Forelimb muscle (tissue), 1 donor: ENCODE data around the gene PLEKHB2. TPM values are rescaled to one million over a fixed set of nuclear protein-coding genes. Genes with fewer than 3 reads are reported as not detected.
"Not testable (repeated sequence)": the region's sequence is repeated elsewhere in the genome, so short reads cannot be mapped to it uniquely, and the experiment has no call there.

ENCODE experiments used
- DNase-seq: peaks from one replicate; pipeline ENCODE4 v3.0.0-alpha.2; 2013; ENCODE audit warnings: low read depth
- polyA plus RNA-seq: library from polyadenylated mRNA; unstranded; fragments of 120-200 nt; gene quantifications from one replicate; pipeline ENCODE4 v1.2.1, GENCODE V29; 2013; ENCODE audit not compliant: insufficient read length

PLEKHB2 gene
- polyA plus RNA-seq, 1 donor: 23.1 TPM

DNA sequence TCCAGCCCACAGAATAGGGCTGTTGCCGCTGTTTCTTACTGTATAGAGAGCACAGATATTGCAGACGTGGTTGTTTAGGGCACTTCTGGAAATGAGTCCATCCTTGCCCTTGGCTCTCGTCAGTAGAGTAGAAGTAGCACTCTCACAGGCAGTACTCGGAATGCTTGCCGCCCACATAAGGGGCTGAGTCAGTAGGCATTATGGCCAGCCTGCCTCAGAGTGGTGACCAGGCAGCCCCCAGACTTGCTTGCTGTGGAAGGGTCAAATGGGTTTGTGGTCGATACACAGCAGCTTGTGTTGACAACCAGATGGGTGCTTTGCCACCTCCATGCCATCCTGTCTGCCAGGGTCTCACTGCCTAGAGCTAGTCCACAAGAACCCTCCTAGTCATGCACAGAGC lies 38.7 kb downstream of the PLEKHB2 start:
- no peak for DNase-seq

DNA sequence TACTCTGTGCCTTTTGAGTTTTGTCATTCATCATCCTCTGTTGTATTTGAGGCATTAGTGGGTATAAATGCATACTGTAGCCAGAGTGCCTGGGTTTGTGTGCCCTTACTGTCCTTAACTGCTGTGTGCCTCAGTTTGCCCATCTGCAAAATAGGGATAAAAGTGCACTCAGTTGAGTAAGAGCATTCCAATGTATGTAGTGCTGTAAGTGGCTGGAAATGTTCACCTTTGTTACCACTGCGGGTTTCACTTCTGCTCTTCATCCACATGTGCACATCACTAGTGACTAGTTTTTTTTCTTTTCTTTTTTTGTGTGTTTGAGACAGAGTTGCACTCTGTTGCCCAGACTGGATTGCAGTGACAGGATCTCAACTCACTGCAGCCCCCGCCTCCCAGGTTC lies 39.9 kb downstream of the PLEKHB2 start:
- no peak for DNase-seq

DNA sequence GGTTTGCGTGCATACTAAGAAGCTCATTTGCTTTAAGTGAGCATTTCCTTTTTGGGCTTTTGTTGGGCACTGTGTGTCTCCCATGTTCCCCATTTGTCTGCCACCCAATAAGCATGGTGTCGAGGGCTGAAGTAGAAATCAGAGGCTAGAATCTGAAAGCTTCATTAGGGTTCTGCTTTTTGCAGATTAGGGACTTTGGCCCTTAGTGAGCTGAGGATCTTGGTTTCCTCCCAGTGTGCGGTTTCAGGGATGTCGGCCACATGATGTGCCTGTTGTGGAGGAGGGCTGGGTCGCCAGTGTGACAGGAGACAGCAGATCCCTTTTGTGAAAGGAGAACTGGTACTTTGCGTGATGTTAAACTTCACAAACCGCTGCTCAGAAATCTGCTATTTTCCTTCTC lies 41.1 kb downstream of the PLEKHB2 start:
- DNase-seq: no peak

DNA sequence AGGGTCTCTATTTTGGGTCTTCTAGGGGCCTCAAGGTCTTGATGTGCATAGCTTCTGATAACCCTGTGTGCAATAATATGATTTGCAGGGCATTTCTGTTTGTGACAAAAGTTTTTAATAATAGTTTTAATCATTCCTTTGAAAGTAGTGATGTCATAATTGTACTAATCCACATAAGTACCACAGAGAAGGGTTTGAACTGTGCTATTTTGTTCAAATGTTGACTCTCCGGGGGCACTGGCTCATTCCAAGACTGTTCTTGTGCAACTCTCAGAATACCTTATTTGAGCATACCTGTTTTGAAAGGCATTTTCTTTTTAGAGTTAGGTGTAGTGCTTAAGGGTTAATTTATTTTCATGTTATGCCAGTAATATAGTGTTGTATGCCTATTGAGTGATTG lies 41.6 kb downstream of the PLEKHB2 start:
- DNase-seq: no peak

DNA sequence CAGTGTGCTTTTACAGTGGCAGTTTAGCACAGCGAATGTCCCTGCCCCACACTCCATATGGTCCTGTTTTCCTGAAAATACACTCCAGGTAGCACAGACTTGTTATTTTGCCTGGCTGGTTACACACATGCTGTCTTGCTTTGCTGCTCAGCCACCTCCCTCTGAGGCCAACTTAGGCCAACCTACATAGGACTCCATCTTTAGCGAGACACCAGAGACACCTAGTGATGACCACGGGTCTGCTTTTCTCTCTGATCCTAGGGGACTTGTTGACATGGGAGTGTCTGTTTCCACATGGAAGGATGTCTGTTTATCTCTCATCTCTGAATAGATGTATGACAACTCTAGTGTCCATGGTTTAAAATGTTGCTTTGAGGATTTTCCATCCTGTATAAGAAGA lies 43.3 kb downstream of the PLEKHB2 start:
- DNase-seq: no peak

DNA sequence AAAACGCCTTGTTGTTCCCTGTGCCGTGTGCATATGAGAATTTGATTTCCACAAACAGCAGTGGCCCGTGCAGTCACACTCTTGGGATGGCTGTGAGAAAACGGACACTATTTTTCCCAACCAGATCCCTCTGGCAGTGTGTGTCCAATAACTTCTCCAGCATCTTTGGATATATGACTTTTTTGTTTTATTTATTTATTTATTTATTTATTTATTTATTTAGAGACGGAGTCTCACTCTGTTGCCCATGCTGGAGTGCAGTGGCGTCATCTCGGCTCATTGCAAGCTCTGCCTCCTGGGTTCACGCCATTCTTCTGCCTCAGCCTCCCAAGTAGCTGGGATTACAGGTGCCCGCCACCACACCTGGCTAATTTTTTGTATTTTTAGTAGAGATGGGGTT lies 45.0 kb downstream of the PLEKHB2 start:
- DNase-seq: not testable (repeated sequence)

DNA sequence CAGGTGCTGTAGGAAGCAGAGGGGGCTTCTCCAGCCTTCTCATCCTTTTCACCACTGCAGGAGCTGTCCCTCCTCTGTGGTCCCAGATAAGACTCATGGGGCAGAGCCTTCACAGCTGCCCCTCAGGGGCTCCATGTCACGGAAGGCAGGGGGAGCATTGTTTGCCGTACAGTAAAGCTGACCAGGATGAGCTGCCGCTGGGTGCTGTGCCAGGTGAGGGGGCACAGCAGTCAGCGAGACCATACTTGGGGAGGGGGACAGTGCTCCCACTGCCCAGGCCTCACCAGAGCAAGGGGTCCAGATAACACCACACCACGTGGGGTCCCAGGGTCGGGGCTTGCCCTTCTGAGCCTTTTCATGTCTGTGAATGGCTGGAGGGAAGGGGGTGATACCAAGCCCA lies 46.3 kb downstream of the PLEKHB2 start:
- DNase-seq: no peak

DNA sequence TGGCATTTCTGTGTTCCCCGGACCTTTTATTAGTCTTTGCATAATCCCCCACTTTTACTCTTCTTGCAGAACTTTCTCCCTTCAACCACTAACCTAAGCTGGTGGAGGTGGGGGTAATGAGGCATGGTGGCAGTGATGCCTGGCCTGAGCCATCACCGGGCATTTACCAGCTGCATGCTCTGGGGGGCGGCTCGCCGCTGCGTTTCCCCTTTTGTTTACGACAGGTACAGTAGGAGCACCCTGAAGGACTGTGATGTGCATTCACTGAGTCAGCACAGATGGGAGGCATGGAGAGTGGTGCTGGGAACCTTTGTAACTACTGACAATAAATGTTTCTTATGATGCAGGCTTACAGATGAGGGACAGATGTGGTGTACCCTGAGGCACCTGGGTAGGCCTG lies 46.9 kb downstream of the PLEKHB2 start:
- no peak for DNase-seq

DNA sequence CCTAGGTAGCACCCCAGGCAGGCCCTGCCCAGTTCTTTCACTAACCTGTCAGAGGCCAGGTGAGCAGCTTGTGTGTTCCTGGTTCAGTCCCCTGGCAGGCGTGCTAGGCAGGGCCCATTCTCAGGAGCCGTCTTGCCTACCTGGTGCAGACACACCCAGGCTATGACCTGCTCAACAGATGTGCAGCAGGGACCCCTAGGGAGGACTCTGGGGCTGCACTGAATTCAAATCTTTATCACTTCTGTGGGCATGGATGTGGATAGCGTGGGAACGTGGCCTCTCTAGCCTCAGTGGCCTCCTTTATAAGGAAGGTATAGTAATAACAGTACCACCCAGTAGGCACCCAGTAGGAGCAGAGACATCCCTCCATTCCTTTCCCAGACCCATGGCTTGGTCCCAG lies 48.4 kb downstream of the PLEKHB2 start:
- DNase-seq: no peak

DNA sequence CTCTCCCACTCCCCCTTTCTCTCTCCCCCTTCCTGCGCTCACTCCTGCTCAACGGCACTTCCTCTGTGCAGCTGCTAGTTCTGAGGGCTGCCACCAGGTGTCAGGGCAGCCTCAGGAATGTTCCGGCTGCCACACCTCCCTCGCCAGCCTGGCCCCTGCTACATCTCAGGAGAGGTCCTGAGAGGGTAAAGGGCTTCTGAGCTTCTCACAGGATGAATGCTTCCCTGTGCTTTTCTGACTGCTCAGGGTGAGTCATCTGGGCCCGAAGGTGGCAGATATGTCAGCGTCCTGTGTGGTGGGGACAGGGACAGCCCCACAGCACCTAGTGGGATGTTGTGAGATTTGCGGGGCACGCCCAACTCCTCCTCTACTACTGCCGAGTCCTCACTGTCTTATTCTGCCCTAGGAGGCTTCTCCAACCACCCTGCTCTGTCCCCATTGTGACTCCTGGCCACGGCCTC lies 49.0 kb downstream of the PLEKHB2 start:
- DNase-seq: no peak

DNA sequence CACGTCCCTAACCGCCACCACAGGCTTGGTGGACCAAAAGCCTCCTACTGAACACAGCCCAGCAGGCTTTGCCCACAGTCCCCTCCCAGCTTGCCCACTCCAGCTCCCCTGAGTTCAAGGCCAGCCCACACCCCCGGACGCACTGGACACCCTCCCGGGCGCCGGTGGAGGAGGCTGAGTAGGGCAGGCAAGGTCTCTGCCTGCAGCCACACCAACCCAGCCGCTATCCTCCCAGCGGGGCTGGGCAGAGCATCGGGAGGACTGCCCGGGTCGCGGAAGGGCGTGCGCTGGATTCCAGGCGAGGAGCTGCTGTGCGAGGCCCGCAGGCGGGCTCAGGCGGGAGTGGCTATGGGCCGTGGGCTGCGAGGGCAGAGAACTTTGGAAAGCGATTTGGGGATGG lies 49.5 kb downstream of the PLEKHB2 start:
- DNase-seq: no peak

DNA sequence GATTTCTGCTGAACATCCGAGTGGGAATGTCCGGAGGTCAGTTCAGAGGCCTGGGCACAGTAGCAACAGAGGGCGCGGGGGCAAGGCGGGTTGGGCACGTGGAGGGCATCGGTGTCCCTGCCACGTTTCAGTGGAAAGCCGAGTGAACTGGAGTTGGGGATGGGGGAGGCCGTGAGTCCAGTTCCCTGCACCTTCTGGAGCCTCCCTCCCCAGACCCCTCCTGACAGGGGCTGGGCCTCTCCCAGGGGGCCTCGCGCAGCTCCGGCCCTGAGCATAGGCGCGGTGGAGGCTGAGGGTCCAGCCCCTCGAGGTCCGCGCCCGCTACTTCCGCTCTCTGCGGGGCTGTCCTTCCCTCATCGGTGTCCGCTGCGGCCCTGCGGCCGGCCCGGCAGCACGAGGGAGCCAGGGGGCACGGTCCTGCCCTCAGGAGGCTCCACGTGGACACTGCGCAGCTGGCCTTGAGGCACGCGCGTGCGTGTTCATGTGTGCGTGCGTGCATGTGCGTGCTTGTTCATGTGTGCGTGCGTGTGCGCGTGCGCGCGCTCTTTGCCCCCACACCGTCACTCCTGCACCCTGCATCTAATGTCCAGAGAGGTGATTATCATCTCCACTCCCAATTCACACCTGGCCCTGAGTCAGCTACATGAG lies 50.2 kb downstream of the PLEKHB2 start:
- DNase-seq: no peak

DNA sequence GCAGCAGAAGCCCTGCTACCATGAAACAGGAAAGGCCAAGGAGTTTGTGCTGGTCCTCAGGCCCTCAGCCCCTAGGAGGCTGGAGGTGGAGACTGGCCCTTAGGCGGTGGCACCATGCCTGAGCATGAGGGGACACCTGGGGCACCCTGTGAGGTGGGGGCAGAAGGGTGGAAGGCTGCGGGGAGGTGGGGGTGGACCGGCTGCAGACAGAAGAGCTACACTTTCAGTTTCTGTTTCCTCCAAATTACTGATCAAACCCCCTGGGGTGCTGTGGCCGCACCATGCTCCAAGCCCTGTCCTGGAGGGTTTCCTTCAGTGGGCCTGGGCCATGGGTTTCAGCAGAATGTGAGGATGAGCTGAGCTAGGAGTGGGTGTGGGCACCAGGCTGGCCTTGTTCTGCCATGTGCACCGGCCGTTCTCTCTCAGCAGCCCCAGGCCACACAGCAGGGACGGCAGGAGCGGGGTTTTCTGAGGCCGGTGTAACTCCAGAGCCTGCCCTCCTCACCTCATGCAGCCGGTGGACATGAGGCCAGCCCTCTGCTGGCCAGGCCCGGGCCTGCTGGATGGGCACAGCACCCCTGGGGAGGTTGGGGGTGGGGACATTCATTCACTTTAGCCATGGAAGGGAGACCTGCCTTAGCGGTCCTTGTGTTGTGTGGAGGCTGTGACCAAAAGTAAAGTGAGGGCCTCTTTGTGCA lies 51.5 kb downstream of the PLEKHB2 start:
- DNase-seq: no peak

DNA sequence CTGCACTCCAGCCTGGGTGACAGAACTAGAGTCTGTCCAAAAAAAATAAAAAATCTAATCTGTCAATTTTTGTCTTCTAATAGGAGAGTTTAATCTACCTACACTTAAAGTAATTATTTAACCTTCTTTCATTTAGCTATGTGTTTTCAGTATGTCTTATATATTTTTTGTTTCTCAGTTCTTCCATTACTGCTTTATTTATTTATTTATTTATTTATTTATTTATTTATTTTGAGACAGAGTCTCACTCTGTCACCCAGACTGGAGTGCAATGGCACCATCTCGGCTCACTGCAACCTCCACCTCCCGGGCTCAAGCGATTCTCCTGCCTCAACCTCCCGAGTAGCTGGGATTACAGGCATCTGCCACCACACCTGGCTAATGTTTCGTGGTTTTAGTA lies 60.4 kb downstream of the PLEKHB2 start:
- not testable (repeated sequence) for DNase-seq

DNA sequence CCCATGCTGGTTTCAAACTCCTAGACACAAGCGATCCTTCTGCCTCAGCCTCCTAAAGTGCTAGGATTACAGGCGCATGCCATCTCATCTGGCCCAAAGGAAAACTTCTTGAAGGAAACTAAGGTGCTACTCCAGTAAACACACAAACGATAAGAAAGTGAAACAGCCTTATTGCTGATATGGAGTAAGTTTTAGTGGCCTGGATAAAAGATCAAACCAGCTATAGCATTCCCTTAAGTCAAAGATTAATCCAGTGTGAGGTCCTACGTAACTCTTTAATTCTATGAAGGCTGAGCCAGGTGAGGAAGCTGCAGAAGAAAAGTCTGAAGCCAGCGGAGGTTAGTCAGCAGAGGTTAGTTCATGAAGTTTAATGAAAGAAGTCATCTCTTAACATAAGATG lies 63.4 kb downstream of the PLEKHB2 start:
- no peak for DNase-seq

DNA sequence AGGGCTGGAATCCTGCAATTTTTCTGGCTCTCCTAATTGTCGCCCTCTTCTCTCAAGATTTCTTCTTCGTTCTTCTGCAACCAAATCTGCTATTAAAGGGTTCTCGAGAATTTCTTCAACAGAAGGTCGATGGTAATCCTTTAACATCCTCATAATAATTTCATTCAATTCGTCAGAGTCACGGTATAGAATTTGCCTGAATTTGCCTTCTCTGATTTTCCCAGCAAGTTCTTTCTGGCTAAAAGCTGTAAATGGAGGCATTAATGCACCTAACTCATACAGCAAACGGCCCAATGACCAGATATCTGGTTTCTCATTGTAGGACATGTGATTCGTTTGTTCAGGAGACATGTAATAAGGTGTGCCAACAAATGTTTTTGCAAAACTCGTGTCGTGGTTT lies 72.9 kb downstream of the PLEKHB2 start:
- not testable (repeated sequence) for DNase-seq

DNA sequence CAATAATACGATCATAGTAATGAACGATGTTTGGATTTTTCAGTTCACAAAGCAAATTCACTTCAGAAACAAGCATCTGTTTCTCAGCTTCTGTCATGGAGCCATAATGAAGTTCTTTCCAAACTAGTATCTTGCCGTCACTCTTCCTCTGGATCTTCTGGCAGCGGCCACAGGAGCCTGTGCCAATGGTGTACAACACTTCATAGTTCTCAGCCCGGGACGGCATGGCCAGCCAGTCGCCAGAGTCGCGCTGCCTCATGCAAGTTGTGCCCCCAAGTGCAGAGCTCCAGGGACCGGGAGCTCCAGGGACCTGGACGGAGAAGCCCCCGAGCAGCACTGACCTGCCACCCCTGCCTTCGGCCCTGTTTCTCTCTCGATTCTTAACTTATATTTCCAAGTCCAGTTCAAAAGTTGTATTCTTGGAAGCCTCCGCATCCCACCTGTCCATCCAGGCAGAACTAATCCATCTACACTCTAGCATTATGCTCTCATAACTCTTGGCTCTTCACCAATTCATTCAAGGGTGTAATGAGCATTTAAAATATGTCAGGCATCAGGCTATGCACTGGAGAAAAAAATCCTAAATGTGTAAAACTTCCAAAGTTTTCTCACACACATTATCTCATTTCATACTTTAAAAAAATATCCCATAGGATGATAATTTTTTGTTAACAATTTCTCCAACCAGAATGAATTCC lies 73.7 kb downstream of the PLEKHB2 start:
- DNase-seq: peak; percentile 11

DNA sequence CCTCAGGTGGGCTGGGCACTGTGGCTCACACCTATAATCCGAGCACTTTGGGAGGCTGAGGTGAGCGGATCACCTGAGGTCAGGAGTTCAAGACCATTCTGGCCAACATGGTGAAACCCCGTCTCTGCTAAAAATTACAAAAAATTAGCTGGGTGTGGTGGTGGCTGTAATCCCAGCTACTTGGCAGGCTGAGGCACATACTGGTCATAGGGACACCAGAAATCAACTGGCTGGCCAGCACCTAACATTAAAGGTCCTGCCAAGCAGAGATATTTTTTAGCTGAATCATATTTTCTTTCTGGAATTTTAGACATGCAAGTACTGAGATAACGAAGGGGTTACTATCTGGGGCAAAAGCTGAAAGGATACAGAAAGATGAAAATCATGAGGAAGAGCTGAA lies 76.3 kb downstream of the PLEKHB2 start:
- DNase-seq: not testable (repeated sequence)

DNA sequence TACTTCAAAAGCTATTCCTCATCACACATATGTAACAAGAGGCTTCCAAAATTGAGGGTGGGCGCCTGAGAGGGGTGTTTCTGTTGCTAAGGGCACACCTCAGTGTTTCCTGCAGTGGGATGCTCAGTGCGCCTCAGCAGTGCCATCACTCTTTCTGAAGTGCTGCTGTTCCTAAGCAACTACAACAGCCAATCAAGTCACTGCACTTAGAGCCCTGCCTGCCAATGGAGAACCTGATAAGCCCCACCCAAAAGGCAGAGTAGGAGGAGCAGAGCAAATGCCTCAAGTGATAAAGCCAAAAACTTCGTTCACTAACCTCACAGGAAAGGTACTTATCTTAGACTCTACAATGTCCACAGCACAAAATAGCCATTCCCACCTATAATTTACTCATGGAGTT lies 88.3 kb downstream of the PLEKHB2 start:
- not testable (repeated sequence) for DNase-seq

DNA sequence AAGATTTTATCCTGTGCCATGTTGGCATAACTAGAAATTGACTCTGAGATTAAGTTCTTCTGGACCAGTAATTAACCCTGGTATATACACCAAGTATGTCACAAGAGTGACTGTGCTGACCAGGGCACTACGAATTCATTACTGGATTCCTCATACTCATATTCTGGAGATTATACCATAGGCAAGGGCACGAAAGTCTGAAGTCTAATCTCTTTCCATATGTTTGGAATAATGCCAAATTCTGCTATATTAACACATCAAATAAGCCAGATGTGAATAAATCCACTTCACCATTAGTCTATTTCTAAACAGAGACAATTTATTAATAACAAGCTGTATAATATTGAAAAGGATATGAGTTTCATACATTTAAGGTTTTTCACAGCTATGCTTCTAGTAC lies 91.0 kb downstream of the PLEKHB2 start:
- not testable (repeated sequence) for DNase-seq
